ENCODE results near the gene CDH13.

DNA sequence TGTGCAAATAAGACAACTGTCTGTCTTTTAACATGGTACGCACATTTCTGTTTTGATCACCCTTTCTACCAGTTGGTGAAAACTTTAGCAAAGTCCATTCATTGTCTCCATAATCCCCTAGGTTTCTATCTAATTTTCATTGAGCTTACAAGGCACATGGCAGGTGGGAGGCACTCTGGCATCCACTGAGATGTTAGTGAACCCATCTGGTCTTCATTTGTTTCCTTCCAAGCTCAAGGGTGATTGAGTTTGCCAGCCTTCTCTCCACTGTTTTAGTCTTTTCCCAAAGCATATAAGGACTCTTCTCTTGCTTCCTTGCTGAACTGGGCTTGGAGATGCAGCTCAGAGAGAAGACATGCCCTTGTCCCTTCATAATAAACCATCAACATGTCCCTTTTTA is 179.1 kb downstream of the CDH13 start:
- TF ChIP-seq NFE2 (IDR thresholded peaks at IDR 0.05; ENCODE audit: low read depth) (no peak), HDAC3 (IDR thresholded peaks at IDR 0.05; ENCODE audit: borderline replicate concordance, partially characterized antibody) (no peak), ZNF274 (IDR thresholded peaks at IDR 0.05; ENCODE audit: borderline replicate concordance, low read depth, low read length) (no peak), TGIF2 (CRISPR knock-in tag; IDR thresholded peaks at IDR 0.05) (no peak), CREB1 (IDR thresholded peaks at IDR 0.05) (no peak), CREB1 (CRISPR knock-in tag; IDR thresholded peaks at IDR 0.05) (no peak)
- TF ChIP-seq, protein P1, sequence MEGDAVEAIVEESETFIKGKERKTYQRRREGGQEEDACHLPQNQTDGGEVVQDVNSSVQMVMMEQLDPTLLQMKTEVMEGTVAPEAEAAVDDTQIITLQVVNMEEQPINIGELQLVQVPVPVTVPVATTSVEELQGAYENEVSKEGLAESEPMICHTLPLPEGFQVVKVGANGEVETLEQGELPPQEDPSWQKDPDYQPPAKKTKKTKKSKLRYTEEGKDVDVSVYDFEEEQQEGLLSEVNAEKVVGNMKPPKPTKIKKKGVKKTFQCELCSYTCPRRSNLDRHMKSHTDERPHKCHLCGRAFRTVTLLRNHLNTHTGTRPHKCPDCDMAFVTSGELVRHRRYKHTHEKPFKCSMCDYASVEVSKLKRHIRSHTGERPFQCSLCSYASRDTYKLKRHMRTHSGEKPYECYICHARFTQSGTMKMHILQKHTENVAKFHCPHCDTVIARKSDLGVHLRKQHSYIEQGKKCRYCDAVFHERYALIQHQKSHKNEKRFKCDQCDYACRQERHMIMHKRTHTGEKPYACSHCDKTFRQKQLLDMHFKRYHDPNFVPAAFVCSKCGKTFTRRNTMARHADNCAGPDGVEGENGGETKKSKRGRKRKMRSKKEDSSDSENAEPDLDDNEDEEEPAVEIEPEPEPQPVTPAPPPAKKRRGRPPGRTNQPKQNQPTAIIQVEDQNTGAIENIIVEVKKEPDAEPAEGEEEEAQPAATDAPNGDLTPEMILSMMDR (IDR thresholded peaks at IDR 0.05 in 2 of 3, conservative IDR thresholded peaks at IDR 0.05 in 1 of 3; ENCODE audit: insufficient read depth in 2 of 3, low read depth in 1 of 3, low read length in 3 of 3), result no peak
- TF ChIP-seq, protein P2, sequence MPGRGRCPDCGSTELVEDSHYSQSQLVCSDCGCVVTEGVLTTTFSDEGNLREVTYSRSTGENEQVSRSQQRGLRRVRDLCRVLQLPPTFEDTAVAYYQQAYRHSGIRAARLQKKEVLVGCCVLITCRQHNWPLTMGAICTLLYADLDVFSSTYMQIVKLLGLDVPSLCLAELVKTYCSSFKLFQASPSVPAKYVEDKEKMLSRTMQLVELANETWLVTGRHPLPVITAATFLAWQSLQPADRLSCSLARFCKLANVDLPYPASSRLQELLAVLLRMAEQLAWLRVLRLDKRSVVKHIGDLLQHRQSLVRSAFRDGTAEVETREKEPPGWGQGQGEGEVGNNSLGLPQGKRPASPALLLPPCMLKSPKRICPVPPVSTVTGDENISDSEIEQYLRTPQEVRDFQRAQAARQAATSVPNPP (IDR thresholded peaks at IDR 0.05; ENCODE audit: borderline replicate concordance, insufficient read depth, insufficient read length), result no peak

Data from K562 (cell line).